Smooth muscle cell (in vitro differentiated cells): ENCODE results near the gene ZNF221. TPM values are rescaled to one million over a fixed set of nuclear protein-coding genes. Genes with fewer than 3 reads are reported as not detected.

ENCODE experiments used
- DNase-seq: peaks from one replicate; lab custom pipeline; 2025; ENCODE audit not compliant: unreplicated experiment; lab: John Stamatoyannopoulos, UW
- H2AFZ ChIP-seq: fragments of 200-600 bp; sonication (generic); 2 replicates; pipeline ENCODE4 v1.6.0; 2016; ENCODE audit warnings: antibody characterized with exemption, low read depth, mild to moderate bottlenecking
- H3F3A ChIP-seq: fragments of 200-600 bp; sonication (generic); 2 replicates; pipeline ENCODE4 v1.6.0; 2017; ENCODE audit warnings: antibody characterized with exemption, low read depth
- H3K27ac ChIP-seq: fragments of 200-600 bp; sonication (generic); 2 replicates; pipeline ENCODE4 v1.5.1; 2016; ENCODE audit warnings: low read depth, mild to moderate bottlenecking
- H3K27me3 ChIP-seq: fragments of 200-600 bp; sonication (generic); 2 replicates; pipeline ENCODE4 v1.6.1; 2016; ENCODE audit warnings: low read depth, mild to moderate bottlenecking
- H3K36me3 ChIP-seq: fragments of 200-600 bp; sonication (generic); 2 replicates; pipeline ENCODE4 v1.5.1; 2016; ENCODE audit warnings: low read depth
- H3K4me1 ChIP-seq: fragments of 200-600 bp; sonication (generic); 2 replicates; pipeline ENCODE4 v1.5.1; 2016; ENCODE audit warnings: low read depth
- H3K4me2 ChIP-seq: fragments of 200-600 bp; sonication (generic); 2 replicates; pipeline ENCODE4 v1.6.0; 2016; ENCODE audit warnings: mild to moderate bottlenecking
- H3K4me3 ChIP-seq: fragments of 200-600 bp; sonication (generic); 2 replicates; pipeline ENCODE4 v1.5.1; 2016; ENCODE audit warnings: mild to moderate bottlenecking
- H3K79me2 ChIP-seq: fragments of 200-600 bp; sonication (generic); 2 replicates; pipeline ENCODE4 v1.6.0; 2016; ENCODE audit warnings: low read depth, mild to moderate bottlenecking
- H3K9ac ChIP-seq: fragments of 200-600 bp; sonication (generic); 2 replicates; pipeline ENCODE4 v1.6.0; 2016; ENCODE audit warnings: low read depth
- H3K9me3 ChIP-seq: fragments of 200-600 bp; sonication (generic); replicated peaks from 2 replicates; pipeline ENCODE4 v1.5.1; 2016; ENCODE audit warnings: low read depth
- H4K20me1 ChIP-seq: fragments of 200-600 bp; sonication (generic); 2 replicates; pipeline ENCODE4 v1.6.0; 2016; ENCODE audit warnings: low read depth
- CTCF ChIP-seq: fragments of 200-600 bp; sonication (generic); IDR thresholded peaks from 2 replicates; pipeline ENCODE4 v1.5.1; 2017; ENCODE audit warnings: borderline replicate concordance, mild to moderate bottlenecking, antibody characterized with exemption; ENCODE audit not compliant: insufficient read depth, poor library complexity, severe bottlenecking
- WGBS: methylation state at CpG from one replicate; pipeline ENCODE4 v1.1.7; 2016; ENCODE audit warnings: low lambda C conversion rate; 5-methylcytosine and 5-hydroxymethylcytosine counted together
- polyA plus RNA-seq: library from polyadenylated mRNA; unstranded; fragments of >200 nt; fragmentation: Nextera tagmentation; extraction: Ambion mirVana; gene quantifications from 2 replicates; pipeline ENCODE4 v1.2.1, GENCODE V29; 2016
- total RNA-seq: library from RNA; depleted of rRNA; stranded (reverse); fragments of >200 nt; gene quantifications from 2 replicates; pipeline ENCODE4 v1.2.3, GENCODE V29; 2014

ZNF221 gene
- total and polyA plus RNA-seq, 2 experiments from 2014 or later = 1.3 to 6.6 TPM

GRCh38 chr19:43928820-43929219 lies 22.2 kb upstream of the ZNF221 start:
- Histone ChIP-seq H2AFZ (no peak overlapping the region), H3K79me2 (peaks cover 12% of the 10 kb centered on the region), H3F3A (no peaks in the 10 kb centered on the region), H3K27ac (no peak overlapping the region), H3K4me1 (peaks cover 5% of the 10 kb centered on the region), H3K9me3 (no peaks in the 10 kb centered on the region), H3K36me3 (peaks cover 58% of the 10 kb centered on the region), H4K20me1 (no peaks in the 10 kb centered on the region), H3K4me2 (no peak overlapping the region), H3K27me3 (no peaks in the 10 kb centered on the region), H3K4me3 (no peak overlapping the region), H3K9ac (no peak overlapping the region)
- DNase-seq = no peak
- 94% methylated on average over 5 of the region's 5 CpGs for WGBS
- no peak for TF ChIP-seq CTCF

GRCh38 chr19:43934055-43934984 lies 16.7 kb upstream of the ZNF221 start:
- Histone ChIP-seq H3K4me3 (peak overlapping the region; percentile 80), H3K9ac (peak overlapping the region; percentile 66), H3K4me1 (peaks cover 8% of the 10 kb centered on the region), H3K36me3 (peaks cover 23% of the 10 kb centered on the region), H3K4me2 (peak overlapping the region; percentile 95), H3K27ac (peak overlapping the region; percentile 58), H4K20me1 (no peaks in the 10 kb centered on the region), H3K79me2 (peaks cover 14% of the 10 kb centered on the region), H3F3A (no peaks in the 10 kb centered on the region), H2AFZ (peak overlapping the region; percentile 100), H3K27me3 (no peaks in the 10 kb centered on the region), H3K9me3 (no peaks in the 10 kb centered on the region)
- WGBS = 20% methylated on average over 15 of the region's 15 CpGs
- DNase-seq = no peak
- no peak for TF ChIP-seq CTCF

- H4K20me1 ChIP-seq = no peaks in the 10 kb centered on the region
- peaks cover 8% of the 10 kb centered on the region for H3K4me1 ChIP-seq
- peaks cover 15% of the 10 kb centered on the region for H3K36me3 ChIP-seq
- TF ChIP-seq CTCF = no peak
- no peaks in the 10 kb centered on the region for H3K27me3 ChIP-seq
- H2AFZ ChIP-seq = peak within 1 kb of the TSS; percentile 100
- H3K9ac ChIP-seq = peak within 1 kb of the TSS; percentile 66
- no peaks in the 10 kb centered on the region for H3F3A ChIP-seq
- peak; percentile 76 for DNase-seq
- peaks cover 14% of the 10 kb centered on the region for H3K79me2 ChIP-seq
- under 1% methylated on average over 42 of the region's 42 CpGs for WGBS
- H3K4me2 ChIP-seq = peak within 1 kb of the TSS; percentile 95
- peak within 1 kb of the TSS; percentile 80 for H3K4me3 ChIP-seq
- peak within 1 kb of the TSS; percentile 58 for H3K27ac ChIP-seq
- no peaks in the 10 kb centered on the region for H3K9me3 ChIP-seq
Observed at GRCh38 chr19:43934985-43935708, 15.9 kb upstream of the ZNF221 start, which contains the start of gene ZNF45. ZNF45 (minus strand) TSS chr19:43935282; CDS start chr19:43922185, 13,097 bp downstream.
